IMR-90 (cell line): ENCODE results near the gene TAGLN2. TPM values are rescaled to one million over a fixed set of nuclear protein-coding genes. Genes with fewer than 3 reads are reported as not detected.

Source experiments
- ATAC-seq: fragments of 200-7000 bp; cut with Tn5 transposase; 2 replicates; pipeline ENCODE4 v1.9.1; 2020; ENCODE audit warnings: low read depth, mild to moderate bottlenecking, moderate library complexity
- BruUV-seq: library from RNA; stranded (reverse); fragments of 400-500 nt; replicated peaks from 2 replicates; lab custom pipeline; 2021; lab: Mats Ljungman, UMichigan
- CTCF ChIA-PET: fragments of 300-600 bp; formaldehyde crosslinking; extraction: SDS; loops from one replicate; lab custom pipeline; 2021; ENCODE audit warnings: antibody characterized with exemption; lab: Yijun Ruan, JAX
- POLR2A ChIA-PET: fragments of 300-600 bp; sonication (Branson Sonifier 250); formaldehyde crosslinking; loops from one replicate; lab custom pipeline; 2022; ENCODE audit warnings: antibody characterized with exemption; ENCODE audit not compliant: unreplicated experiment; lab: Charles Lee
- DNase-seq: peaks from one replicate; pipeline ENCODE4 v3.0.0; 2013
- H2AFZ ChIP-seq: replicated peaks from 2 replicates; pipeline ENCODE3; 2013; ENCODE audit warnings: low read length, mild to moderate bottlenecking; ENCODE audit not compliant: poor library complexity
- H2AK5ac ChIP-seq: 2 replicates; pipeline ENCODE4 v1.6.1; 2013; ENCODE audit warnings: low read depth, low read length, inconsistent platforms
- H2AK9ac ChIP-seq: replicated peaks from 2 replicates; pipeline ENCODE3; 2013; ENCODE audit warnings: mild to moderate bottlenecking, low read depth, low read length, moderate library complexity; ENCODE audit not compliant: poor library complexity
- H2BK120ac ChIP-seq: 2 replicates; pipeline ENCODE4 v1.6.1; 2013; ENCODE audit warnings: low read depth, low read length, inconsistent platforms
- H2BK15ac ChIP-seq: 3 replicates; pipeline ENCODE4 v1.6.1; 2013; ENCODE audit warnings: low read depth, low read length, inconsistent platforms
- H2BK20ac ChIP-seq: 2 replicates; pipeline ENCODE4 v1.6.1; 2013; ENCODE audit warnings: low read depth, mild to moderate bottlenecking, inconsistent platforms, low read length, moderate library complexity
- H2BK5ac ChIP-seq: 2 replicates; pipeline ENCODE4 v1.6.1; 2013; ENCODE audit warnings: mild to moderate bottlenecking, low read depth, low read length, inconsistent platforms; ENCODE audit not compliant: poor library complexity, severe bottlenecking
- H3K14ac ChIP-seq: replicated peaks from 2 replicates; pipeline ENCODE4 v1.6.1; 2013; ENCODE audit warnings: low read depth, low read length, inconsistent platforms
- H3K18ac ChIP-seq: 2 replicates; pipeline ENCODE4 v1.6.1; 2013; ENCODE audit warnings: low read depth, low read length, control low read depth
- H3K23ac ChIP-seq: 2 replicates; pipeline ENCODE4 v1.6.1; 2013; ENCODE audit warnings: low read depth, low read length, inconsistent platforms
- H3K27ac ChIP-seq: 2 replicates; pipeline ENCODE4 v1.5.1; 2013; ENCODE audit warnings: mild to moderate bottlenecking, control low read depth, low read length; ENCODE audit not compliant: insufficient read depth
- H3K27me3 ChIP-seq: 2 replicates; pipeline ENCODE4 v1.6.1; 2013; ENCODE audit warnings: low read length; ENCODE audit not compliant: control insufficient read depth, insufficient read depth
- H3K36me3 ChIP-seq: 2 replicates; pipeline ENCODE4 v1.6.1; 2013; ENCODE audit warnings: low read length, mixed read lengths; ENCODE audit not compliant: control insufficient read depth, insufficient read depth
- H3K4ac ChIP-seq: 2 replicates; pipeline ENCODE4 v1.6.1; 2013; ENCODE audit warnings: low read depth, low read length, inconsistent platforms
- H3K4me1 ChIP-seq: 2 replicates; pipeline ENCODE4 v1.6.1; 2013; ENCODE audit warnings: low read length, mixed read lengths; ENCODE audit not compliant: control insufficient read depth, insufficient read depth
- H3K4me2 ChIP-seq: 2 replicates; pipeline ENCODE4 v1.6.1; 2013; ENCODE audit warnings: low read depth, mild to moderate bottlenecking, control low read depth, low read length, moderate library complexity
- H3K4me3 ChIP-seq: 2 replicates; pipeline ENCODE4 v1.5.1; 2013; ENCODE audit warnings: low read depth, mild to moderate bottlenecking, control low read depth, low read length, moderate library complexity; ENCODE audit not compliant: insufficient read depth
- H3K56ac ChIP-seq: 2 replicates; pipeline ENCODE4 v1.6.1; 2013; ENCODE audit warnings: low read length, inconsistent platforms; ENCODE audit not compliant: insufficient read depth; ENCODE audit errors: extremely low read depth
- H3K79me1 ChIP-seq, 2 experiments: 2 replicates each; pipeline ENCODE4 v1.6.1; 2013; ENCODE audit warnings: low read length in 2 of 2, inconsistent platforms in 1 of 2, low read depth in 1 of 2
- H3K9ac ChIP-seq: 2 replicates; pipeline ENCODE4 v1.6.1; 2013; ENCODE audit warnings: low read depth, low read length, control low read depth
- H3K9me1 ChIP-seq: 2 replicates; pipeline ENCODE4 v1.6.1; 2013; ENCODE audit warnings: low read length, inconsistent platforms; ENCODE audit not compliant: insufficient read depth
- H3K9me3 ChIP-seq: 2 replicates; pipeline ENCODE4 v1.6.1; 2013; ENCODE audit warnings: low read length; ENCODE audit not compliant: control insufficient read depth, insufficient read depth
- H4K20me1 ChIP-seq: 2 replicates; pipeline ENCODE4 v1.6.1; 2013; ENCODE audit warnings: low read length, inconsistent platforms; ENCODE audit not compliant: insufficient read depth
- H4K5ac ChIP-seq: 2 replicates; pipeline ENCODE4 v1.6.1; 2013; ENCODE audit warnings: mild to moderate bottlenecking, low read depth, low read length, control low read depth
- H4K8ac ChIP-seq, 2 experiments: 2 replicates each; pipeline ENCODE4 v1.6.1; 2013; ENCODE audit warnings: low read depth in 2 of 2, low read length in 2 of 2, control low read depth in 1 of 2, inconsistent platforms in 1 of 2
- H4K91ac ChIP-seq: 2 replicates; pipeline ENCODE4 v1.6.1; 2013; ENCODE audit warnings: low read depth, low read length, inconsistent platforms; ENCODE audit not compliant: insufficient read depth
- BHLHE40 ChIP-seq: fragments of 150-350 bp; IDR thresholded peaks from 2 replicates; pipeline ENCODE4 v1.6.1; 2016; ENCODE audit warnings: mild to moderate bottlenecking, low read depth, low read length
- CEBPB ChIP-seq: IDR thresholded peaks from 2 replicates; pipeline ENCODE4 v1.6.1; 2012; ENCODE audit warnings: low read depth, low read length, improper control_type of control experiment
- CHD1 ChIP-seq: IDR thresholded peaks from 2 replicates; pipeline ENCODE4 v1.6.1; 2012; ENCODE audit warnings: low read depth, low read length, improper control_type of control experiment
- CTCF ChIP-seq: conservative IDR thresholded peaks from 2 replicates; pipeline ENCODE4 v1.5.1; 2012; ENCODE audit warnings: mild to moderate bottlenecking, low read depth, low read length, improper control_type of control experiment
- ELK1 ChIP-seq: fragments of 150-350 bp; IDR thresholded peaks from 2 replicates; pipeline ENCODE4 v1.6.1; 2016; ENCODE audit warnings: low read depth, mild to moderate bottlenecking, low read length, moderate library complexity, borderline replicate concordance
- FOS ChIP-seq: fragments of 150-350 bp; IDR thresholded peaks from 2 replicates; pipeline ENCODE4 v1.6.1; 2016; ENCODE audit warnings: low read depth, low read length
- MAFK ChIP-seq: IDR thresholded peaks from 2 replicates; pipeline ENCODE4 v1.6.1; 2012; ENCODE audit warnings: low read depth, low read length, improper control_type of control experiment
- MAZ ChIP-seq: IDR thresholded peaks from 2 replicates; pipeline ENCODE4 v1.6.1; 2012; ENCODE audit warnings: low read depth, mild to moderate bottlenecking, low read length, improper control_type of control experiment, moderate library complexity, borderline replicate concordance
- MXI1 ChIP-seq: IDR thresholded peaks from 2 replicates; pipeline ENCODE4 v1.6.1; 2012; ENCODE audit warnings: low read depth, mild to moderate bottlenecking, low read length, moderate library complexity, borderline replicate concordance
- NFE2L2 ChIP-seq: fragments of 150-350 bp; IDR thresholded peaks from 2 replicates; pipeline ENCODE4 v1.6.1; 2016; ENCODE audit warnings: low read depth, mild to moderate bottlenecking, low read length
- POLR2A ChIP-seq: IDR thresholded peaks from 2 replicates; pipeline ENCODE4 v1.6.1; 2012; ENCODE audit warnings: mild to moderate bottlenecking, low read depth, low read length
- RAD21 ChIP-seq: IDR thresholded peaks from 2 replicates; pipeline ENCODE4 v1.6.1; 2012; ENCODE audit warnings: low read length, improper control_type of control experiment
- RCOR1 ChIP-seq: IDR thresholded peaks from 2 replicates; pipeline ENCODE4 v1.6.1; 2012; ENCODE audit warnings: mild to moderate bottlenecking, low read length, improper control_type of control experiment; ENCODE audit not compliant: insufficient replicate concordance
- RFX5 ChIP-seq: IDR thresholded peaks from 2 replicates; pipeline ENCODE4 v1.8.0; 2012; ENCODE audit warnings: low read depth, mild to moderate bottlenecking, low read length, moderate library complexity
- SMC3 ChIP-seq: fragments of 150-350 bp; IDR thresholded peaks from 2 replicates; pipeline ENCODE4 v1.6.1; 2016; ENCODE audit warnings: low read depth, mild to moderate bottlenecking, antibody characterized with exemption, low read length, moderate library complexity
- USF2 ChIP-seq: fragments of 150-350 bp; IDR thresholded peaks from 2 replicates; pipeline ENCODE4 v1.6.1; 2017; ENCODE audit warnings: mild to moderate bottlenecking, antibody characterized with exemption, low read length, low read depth
- WGBS, 2 experiments: methylation state at CpG; one replicate each; pipeline versions ENCODE4 v1.1.5 to v1.1.7; 2013; ENCODE audit warnings: missing lambda C conversion rate in 2 of 2; ENCODE audit not compliant: insufficient read length in 1 of 2; ENCODE audit errors: extremely low coverage in 2 of 2; 5-methylcytosine and 5-hydroxymethylcytosine counted together
- dilution Hi-C: fragments of 300-500 bp; cut with HindIII; formaldehyde crosslinking; loops from one replicate; pipeline ENCODE4 v1.14.3; 2018; ENCODE audit warnings: low sequenced_read_pairs; ENCODE audit not compliant: unreplicated experiment
- in situ Hi-C: fragments of 300-500 bp; cut with MboI; formaldehyde crosslinking; loops from 3 replicates; pipeline ENCODE4 v1.14.3; 2019; ENCODE audit warnings: low sequenced_read_pairs, inconsistent platforms, mixed read lengths
- intact Hi-C: fragments of 100-400 bp; cut with micrococcal nuclease; formaldehyde crosslinking; loops from 2 replicates; pipeline ENCODE4 v1.10.0; 2022
- polyA plus RNA-seq, 3 experiments: library from polyadenylated mRNA; depleted of rRNA; stranded (reverse); fragments of >200 nt; gene quantifications; 2 replicates each; pipeline ENCODE4 v1.2.3, GENCODE V29; 2012; ENCODE audit warnings: low replicate concordance in 1 of 3
- total RNA-seq: library from RNA; depleted of rRNA; stranded (reverse); fragments of >200 nt; gene quantifications from 2 replicates; pipeline ENCODE4 v1.2.3, GENCODE V29; 2012

Gene TAGLN2
- total and polyA plus RNA-seq, 2 of the 4 experiments (the other 2 are of a cell fraction), result 440 to 634 TPM

GRCh38 chr1:159928491-159929050, 3.3 kb upstream of the TAGLN2 start:
- Histone ChIP-seq H3K56ac (no peak overlapping the region), H2AK5ac (no peak overlapping the region), H3K9me1 (0 out of 2 replicates have a peak, but pooled peaks cover 3% of the 10 kb centered on the region), H3K4ac (no peak overlapping the region), H3K4me1 (peaks cover 4% of the 10 kb centered on the region), H2BK5ac (no peak overlapping the region), H3K23ac (no peak overlapping the region), H3K9ac (no peak overlapping the region), H3K18ac (no peak overlapping the region), H2BK120ac (no peak overlapping the region), H3K36me3 (no peaks in the 10 kb centered on the region), H3K27me3 (peaks cover 2% of the 10 kb centered on the region; the same call in 1 of the 2 replicates), H2BK15ac (no peak overlapping the region), H3K9me3 (no peaks in the 10 kb centered on the region), H4K20me1 (peaks cover 4% of the 10 kb centered on the region), H4K5ac (no peak overlapping the region), H3K14ac (no peak overlapping the region), H3K27ac (no peak overlapping the region), H4K91ac (no peak overlapping the region), H3K79me1 (peaks cover 0 to 12% of the 10 kb centered on the region in 2 experiments; a peak in 1 of 4 replicates), H3K4me3 (no peak overlapping the region), H2AK9ac (no peak overlapping the region), H4K8ac (no peak overlapping the region), H2AFZ (no peak overlapping the region), H3K4me2 (no peak overlapping the region), H2BK20ac (no peak overlapping the region)
- 97% methylated on average over 8 of the region's 18 CpGs; no CpG with 5 or more reads in 1 of the 2 experiments for WGBS, 2 experiments
- in situ Hi-C loops (no loop called here), intact Hi-C loops (loop anchor here (10.0 kb wide), 1 partner anchor 286 kb away; no protein-coding TSS in a partner anchor), dilution Hi-C loops (no loop called here)
- ChIA-PET POLR2A (no interaction called here), CTCF (no interaction called here)
- DNase-seq, result no peak
- no peak for ATAC-seq
- BruUV-seq, result no TSS peak
- TF ChIP-seq RFX5, result no peak
- no peak for TF ChIP-seq RCOR1
- TF ChIP-seq CHD1, result no peak
- no peak for TF ChIP-seq MAZ
- no peak for TF ChIP-seq MAFK
- no peak for TF ChIP-seq BHLHE40
- no peak for TF ChIP-seq CTCF
- TF ChIP-seq SMC3, result no peak
- no peak for TF ChIP-seq ELK1
- TF ChIP-seq CEBPB, result no peak
- TF ChIP-seq RAD21, result no peak
- TF ChIP-seq FOS, result no peak
- TF ChIP-seq POLR2A, result no peak
- TF ChIP-seq USF2, result no peak
- no peak for TF ChIP-seq MXI1
- TF ChIP-seq NFE2L2, result no peak
